CD4-positive, alpha-beta T cell (primary cell): ENCODE data around the gene FSTL5. TPM values are rescaled to one million over a fixed set of nuclear protein-coding genes. Genes with fewer than 3 reads are reported as not detected.

Experiments used
- ATAC-seq: fragments of 200-7000 bp; cut with Tn5 transposase; one replicate; pipeline ENCODE4 v1.10.0; 2022; ENCODE audit warnings: mild to moderate bottlenecking; ENCODE audit not compliant: poor library complexity
- CTCF ChIA-PET: fragments of 350-600 bp; sonication (Branson Sonifier 250); formaldehyde crosslinking; loops from one replicate; lab custom pipeline; 2021; ENCODE audit warnings: antibody characterized with exemption, inconsistent platforms; lab: Charles Lee
- POLR2A ChIA-PET: fragments of 350-600 bp; sonication (Branson Sonifier 250); formaldehyde crosslinking; loops from one replicate; lab custom pipeline; 2021; ENCODE audit warnings: antibody characterized with exemption, inconsistent platforms; lab: Charles Lee
- DNase-seq, 14 experiments: peaks; one replicate each; pipeline ENCODE4 v3.0.0-alpha.2; 2013 to 2020; ENCODE audit warnings: mixed read lengths in 2 of 14
- H3K27ac ChIP-seq, 2 donors: one replicate each; pipeline versions ENCODE4 v1.5.1 to v1.7.0; 2013; ENCODE audit warnings: low read length in 2 of 2, low read depth in 1 of 2, mild to moderate bottlenecking in 1 of 2
- H3K27me3 ChIP-seq, 2 experiments: 1 replicate in 1 of 2; 2 replicates in 1 of 2; pipeline versions ENCODE4 v1.6.1 to v1.7.0; 2013; ENCODE audit warnings: low read length in 2 of 2, control low read depth in 1 of 2, mild to moderate bottlenecking in 1 of 2, moderate library complexity in 1 of 2; ENCODE audit not compliant: insufficient read depth in 2 of 2, control insufficient read depth in 1 of 2
- H3K36me3 ChIP-seq: one replicate; pipeline ENCODE4 v1.6.1; 2013; ENCODE audit warnings: low read length, control low read depth; ENCODE audit not compliant: insufficient read depth
- H3K4me1 ChIP-seq: one replicate; pipeline ENCODE4 v1.6.1; 2013; ENCODE audit warnings: low read length, control low read depth; ENCODE audit not compliant: insufficient read depth
- H3K4me3 ChIP-seq: one replicate; pipeline ENCODE4 v1.5.1; 2013; ENCODE audit warnings: mild to moderate bottlenecking, low read length, moderate library complexity
- H3K9me3 ChIP-seq, 2 experiments: 1 replicate in 1 of 2; 2 replicates in 1 of 2; pipeline versions ENCODE4 v1.6.1 to v1.7.0; 2013; ENCODE audit warnings: low read length in 2 of 2, mild to moderate bottlenecking in 2 of 2, control low read depth in 1 of 2, moderate library complexity in 1 of 2; ENCODE audit not compliant: control insufficient read depth in 1 of 2, insufficient read depth in 1 of 2
- H3K27ac Mint-ChIP-seq: one replicate; pipeline ENCODE4 v1.8.0; 2020; ENCODE audit warnings: mixed read lengths
- H3K27me3 Mint-ChIP-seq: one replicate; pipeline ENCODE4 v1.8.0; 2021; ENCODE audit warnings: mixed read lengths
- H3K36me3 Mint-ChIP-seq: one replicate; pipeline ENCODE4 v1.8.0; 2021; ENCODE audit warnings: low read depth, mixed read lengths
- H3K4me1 Mint-ChIP-seq: one replicate; pipeline ENCODE4 v1.8.0; 2021; ENCODE audit warnings: low read depth, mixed read lengths
- H3K4me3 Mint-ChIP-seq: one replicate; pipeline ENCODE4 v1.8.0; 2020; ENCODE audit warnings: mild to moderate bottlenecking, mixed read lengths
- H3K9me3 Mint-ChIP-seq: one replicate; pipeline ENCODE4 v1.8.0; 2020; ENCODE audit warnings: mixed read lengths
- CTCF ChIP-seq: fragments of 200-600 bp; IDR thresholded peaks from one replicate; pipeline ENCODE4 v1.8.0; 2022; ENCODE audit warnings: antibody characterized with exemption, mild to moderate bottlenecking
- intact Hi-C, 2 experiments: fragments of 100-400 bp; cut with DNase I in 1 of 2; cut with micrococcal nuclease in 1 of 2; formaldehyde crosslinking; loops; one replicate each; pipeline versions ENCODE4 v1.15.1 to v1.9.0; 2023 to 2025; cut with DNase I, micrococcal nuclease
- total RNA-seq, 174 experiments: library from RNA in 2 of 174; stranded (reverse) in 2 of 174; gene quantifications; one replicate each; pipeline ENCODE4 v1.2.3 and lab custom pipeline; 2021 to 2026

Gene FSTL5
- total RNA-seq, 2 experiments from 2014 or later: not detected

- H3K4me1 Mint-ChIP-seq: no peaks in the 10 kb centered on the region
- ATAC-seq (no peak), DNase-seq (no peak)
- no peak overlapping the region for H3K4me3 Mint-ChIP-seq
- peaks cover 4% of the 10 kb centered on the region for H3K9me3 Mint-ChIP-seq
- Histone ChIP-seq H3K4me3 (no peak overlapping the region), H3K27me3 (no peaks in the 10 kb centered on the region), H3K9me3 (peaks cover 0 to 4% of the 10 kb centered on the region in 2 experiments), H3K27ac (no peak overlapping the region), H3K4me1 (no peaks in the 10 kb centered on the region), H3K36me3 (no peaks in the 10 kb centered on the region)
- CTCF ChIA-PET: no interaction called here
- TF ChIP-seq CTCF: no peak
- H3K27ac Mint-ChIP-seq: no peak overlapping the region
- no peaks in the 10 kb centered on the region for H3K27me3 Mint-ChIP-seq
- H3K36me3 Mint-ChIP-seq: no peaks in the 10 kb centered on the region
- POLR2A ChIA-PET: no interaction called here
- intact Hi-C loops: no loop called here
Observed at GRCh38 chr4:161457311-161457710, 706.5 kb downstream of the FSTL5 start.

DNA sequence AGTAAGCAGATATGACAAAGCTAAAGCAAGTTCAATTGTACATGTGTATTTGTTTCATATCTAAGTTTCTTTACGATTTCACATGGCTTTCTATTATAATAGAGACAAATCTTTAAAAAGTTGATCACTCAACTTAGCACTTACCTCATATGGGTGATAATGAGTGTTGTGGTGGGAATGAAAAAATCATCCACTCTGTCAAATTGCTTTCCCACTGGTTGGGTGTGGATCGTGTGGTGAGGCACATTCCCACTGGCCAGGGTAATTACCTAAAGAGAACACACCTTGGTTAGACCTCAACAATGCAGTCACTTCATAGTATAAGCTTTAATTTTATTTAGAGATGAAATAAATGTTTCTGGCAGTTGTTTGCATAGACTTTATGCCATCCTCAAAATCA lies 708.9 kb downstream of the FSTL5 start:
- Histone ChIP-seq H3K9me3 (no peaks in the 10 kb centered on the region), H3K27me3 (no peaks in the 10 kb centered on the region), H3K27ac (no peak overlapping the region), H3K36me3 (no peaks in the 10 kb centered on the region), H3K4me3 (no peak overlapping the region), H3K4me1 (no peaks in the 10 kb centered on the region)
- no peaks in the 10 kb centered on the region for H3K9me3 Mint-ChIP-seq
- ChIA-PET CTCF (no interaction called here), POLR2A (no interaction called here)
- no peaks in the 10 kb centered on the region for H3K36me3 Mint-ChIP-seq
- no peak for ATAC-seq
- no peak for DNase-seq
- no peak overlapping the region for H3K4me3 Mint-ChIP-seq
- no peak overlapping the region for H3K27ac Mint-ChIP-seq
- no peak for TF ChIP-seq CTCF
- intact Hi-C loops: no loop called here
- H3K4me1 Mint-ChIP-seq: no peaks in the 10 kb centered on the region
- H3K27me3 Mint-ChIP-seq: no peaks in the 10 kb centered on the region

DNA sequence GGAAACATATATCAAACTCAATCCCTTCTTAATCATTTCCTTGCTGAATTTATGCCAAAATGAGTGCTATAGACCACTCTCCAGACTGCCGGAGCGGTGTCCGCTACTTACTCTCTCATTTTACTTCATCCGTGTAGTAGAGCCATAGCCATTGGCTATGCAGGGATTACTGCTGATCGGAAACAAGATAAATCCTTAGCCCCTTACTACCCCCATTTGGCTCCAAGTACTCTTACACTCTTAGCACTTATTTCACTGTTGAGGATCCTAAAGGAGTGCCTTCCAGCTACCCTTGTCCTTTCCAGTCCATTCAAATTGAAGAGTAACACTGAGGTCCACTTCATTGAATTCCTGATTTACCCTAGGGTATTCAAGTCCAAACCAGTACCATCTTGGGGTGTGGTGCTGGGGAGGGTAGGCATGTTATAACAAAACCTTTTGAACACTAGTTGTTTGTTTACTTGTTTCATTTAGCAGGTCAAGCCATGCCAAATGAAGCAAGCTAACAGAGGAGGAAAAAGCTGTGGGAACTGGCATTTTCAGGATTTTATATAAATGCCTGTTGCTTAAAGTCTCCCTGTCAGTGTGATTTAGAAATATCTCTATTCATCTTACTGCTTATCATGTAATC lies 715.1 kb downstream of the FSTL5 start:
- no peak overlapping the region for H3K4me3 Mint-ChIP-seq
- ATAC-seq (no peak), DNase-seq (no peak)
- no peaks in the 10 kb centered on the region for H3K9me3 ChIP-seq
- no peaks in the 10 kb centered on the region for H3K36me3 ChIP-seq
- H3K27ac Mint-ChIP-seq: no peak overlapping the region
- H3K27me3 ChIP-seq: no peaks in the 10 kb centered on the region
- H3K9me3 Mint-ChIP-seq: peaks cover 8% of the 10 kb centered on the region
- intact Hi-C loops: no loop called here
- H3K27ac ChIP-seq: no peak overlapping the region
- ChIA-PET POLR2A (no interaction called here), CTCF (no interaction called here)
- H3K27me3 Mint-ChIP-seq: no peaks in the 10 kb centered on the region
- no peaks in the 10 kb centered on the region for H3K36me3 Mint-ChIP-seq
- TF ChIP-seq CTCF: no peak
- H3K4me1 ChIP-seq: no peaks in the 10 kb centered on the region
- no peak overlapping the region for H3K4me3 ChIP-seq
- no peaks in the 10 kb centered on the region for H3K4me1 Mint-ChIP-seq
